ENCODE data around the gene BARHL2.

- TF ChIP-seq POLR2A (IDR thresholded peaks at IDR 0.05; ENCODE audit: low read length) = no peak
- no peak for TF ChIP-seq CTCF (IDR thresholded peaks at IDR 0.05)
- TF ChIP-seq USF2 (IDR thresholded peaks at IDR 0.05) = no peak
- TF ChIP-seq KDM1A (IDR thresholded peaks at IDR 0.05; ENCODE audit: low read depth) = no peak
- TF ChIP-seq EP300 (IDR thresholded peaks at IDR 0.05) = no peak
- TF ChIP-seq MAX (IDR thresholded peaks at IDR 0.05) = no peak
- TF ChIP-seq ZFP36 (IDR thresholded peaks at IDR 0.05; ENCODE audit: borderline replicate concordance, partially characterized antibody) = no peak
- TF ChIP-seq ZC3H11A (IDR thresholded peaks at IDR 0.05) = no peak
- no peak for TF ChIP-seq REST (IDR thresholded peaks at IDR 0.05)
Measured at GRCh38 chr1:90708236-90708786, 8.8 kb downstream of the BARHL2 start.

Measured in A549 (cell line).